ENCODE measurements around the gene MAGI2. TPM values are rescaled to one million over a fixed set of nuclear protein-coding genes. Genes with fewer than 3 reads are reported as not detected.

MAGI2 gene
- total RNA-seq, 2 experiments from 2014 or later, result 0.14 to 0.31 TPM

DNA sequence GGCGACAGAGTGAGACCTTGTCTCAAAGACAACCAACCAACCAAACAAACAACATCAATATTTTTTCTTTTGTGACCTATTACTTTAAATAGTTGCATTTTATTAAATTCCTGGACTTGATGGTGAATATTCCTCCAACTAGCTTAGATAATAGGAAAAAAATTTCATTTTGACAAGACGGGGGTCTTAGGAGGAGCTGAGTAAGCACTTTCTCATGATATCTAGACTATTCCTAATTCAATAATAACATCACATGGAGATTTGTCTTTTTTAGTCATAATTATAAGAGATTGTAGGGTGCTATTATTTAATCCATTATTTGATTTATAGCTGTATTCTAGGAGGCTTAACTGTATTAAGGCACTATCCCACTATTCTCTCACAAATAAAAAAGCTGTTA is 952.4 kb downstream of the MAGI2 start:
- no peaks in the 10 kb centered on the region for H3K4me1 Mint-ChIP-seq
- no peak for DNase-seq
- H3K27ac Mint-ChIP-seq, result no peak overlapping the region
- no peaks in the 10 kb centered on the region for H3K27me3 Mint-ChIP-seq
- H3K36me3 Mint-ChIP-seq, result no peaks in the 10 kb centered on the region
- peaks cover 5% of the 10 kb centered on the region for H3K9me3 Mint-ChIP-seq
- no peak overlapping the region for H3K4me3 Mint-ChIP-seq

DNA sequence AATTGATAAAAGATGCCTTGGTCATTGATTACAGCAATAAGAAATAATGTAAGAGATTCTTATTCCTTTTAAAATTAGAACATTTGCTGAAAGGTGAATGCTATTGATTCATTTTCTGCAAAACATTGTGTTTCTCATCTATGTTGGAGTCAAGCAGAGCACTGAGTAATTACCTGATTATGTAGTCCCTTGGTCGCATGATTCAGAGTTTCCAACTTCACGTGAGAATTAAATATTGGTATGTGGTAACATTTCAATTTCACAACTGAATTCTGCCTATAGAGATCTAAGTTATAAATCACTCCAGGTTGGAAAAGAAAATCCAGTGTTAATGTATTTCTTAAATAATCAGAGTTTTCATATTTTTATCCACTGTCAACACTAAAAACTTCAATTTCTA is 953.5 kb downstream of the MAGI2 start:
- Mint-ChIP-seq H3K4me3 (no peak overlapping the region), H3K27ac (no peak overlapping the region), H3K36me3 (no peaks in the 10 kb centered on the region), H3K4me1 (no peaks in the 10 kb centered on the region), H3K27me3 (no peaks in the 10 kb centered on the region), H3K9me3 (peaks cover 5% of the 10 kb centered on the region)
- DNase-seq, result no peak

DNA sequence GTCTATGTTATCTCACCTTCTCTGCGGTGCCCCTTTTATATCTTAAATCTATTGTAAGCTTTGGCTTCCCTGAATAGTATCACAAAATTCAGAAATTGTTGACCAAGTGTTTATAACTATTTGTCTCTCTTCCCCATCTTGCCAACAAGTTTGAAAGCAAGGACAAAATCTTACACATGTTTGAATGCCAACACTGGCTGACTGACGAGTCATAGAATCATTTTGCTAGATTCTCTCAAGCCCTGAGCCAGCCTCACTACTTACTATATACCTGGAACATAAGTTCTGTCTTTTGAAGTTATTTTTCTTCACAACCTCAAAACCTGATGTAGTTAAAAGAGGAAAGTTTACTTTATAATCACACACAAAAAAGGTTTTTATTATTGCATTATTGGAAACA is 954.2 kb downstream of the MAGI2 start:
- Mint-ChIP-seq H3K4me1 (no peaks in the 10 kb centered on the region), H3K9me3 (peaks cover 5% of the 10 kb centered on the region), H3K27me3 (no peaks in the 10 kb centered on the region), H3K36me3 (no peaks in the 10 kb centered on the region), H3K4me3 (no peak overlapping the region), H3K27ac (no peak overlapping the region)
- no peak for DNase-seq

DNA sequence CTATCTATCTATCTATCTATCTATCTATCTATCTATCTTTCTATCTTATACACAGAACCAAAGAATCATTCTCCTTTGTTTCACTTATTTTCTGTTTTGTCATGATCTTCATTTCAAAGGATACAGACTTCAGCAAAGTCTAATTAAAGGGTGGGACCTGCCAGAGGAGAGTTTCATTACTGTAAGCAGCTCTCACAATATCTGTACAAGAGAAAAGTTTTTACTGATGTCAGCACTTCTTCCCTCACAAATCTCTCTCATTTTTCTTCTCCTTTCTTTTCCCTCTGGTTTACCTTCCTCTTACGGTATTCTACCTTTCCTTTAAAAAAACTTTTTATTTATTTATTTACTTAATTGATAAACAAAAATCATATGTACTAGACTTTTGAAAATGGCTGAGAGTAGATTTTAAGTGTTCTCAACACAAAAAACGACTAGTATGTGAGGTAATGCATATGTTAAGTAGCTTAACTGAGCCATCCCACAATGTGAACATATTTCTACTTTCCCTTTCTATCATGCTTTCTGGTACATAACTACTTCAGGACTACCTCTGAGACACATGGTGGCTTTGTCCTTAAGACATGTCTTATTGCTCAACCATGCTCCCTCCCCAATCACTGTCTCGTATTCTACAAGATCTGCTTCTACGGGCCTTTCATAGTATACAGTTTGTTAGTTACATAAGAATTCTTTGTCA is 955.6 kb downstream of the MAGI2 start:
- DNase-seq, result no peak
- H3K4me3 Mint-ChIP-seq, result no peak overlapping the region
- no peaks in the 10 kb centered on the region for H3K4me1 Mint-ChIP-seq
- H3K27me3 Mint-ChIP-seq, result no peaks in the 10 kb centered on the region
- peaks cover 5% of the 10 kb centered on the region for H3K9me3 Mint-ChIP-seq
- H3K36me3 Mint-ChIP-seq, result no peaks in the 10 kb centered on the region
- no peak overlapping the region for H3K27ac Mint-ChIP-seq

DNA sequence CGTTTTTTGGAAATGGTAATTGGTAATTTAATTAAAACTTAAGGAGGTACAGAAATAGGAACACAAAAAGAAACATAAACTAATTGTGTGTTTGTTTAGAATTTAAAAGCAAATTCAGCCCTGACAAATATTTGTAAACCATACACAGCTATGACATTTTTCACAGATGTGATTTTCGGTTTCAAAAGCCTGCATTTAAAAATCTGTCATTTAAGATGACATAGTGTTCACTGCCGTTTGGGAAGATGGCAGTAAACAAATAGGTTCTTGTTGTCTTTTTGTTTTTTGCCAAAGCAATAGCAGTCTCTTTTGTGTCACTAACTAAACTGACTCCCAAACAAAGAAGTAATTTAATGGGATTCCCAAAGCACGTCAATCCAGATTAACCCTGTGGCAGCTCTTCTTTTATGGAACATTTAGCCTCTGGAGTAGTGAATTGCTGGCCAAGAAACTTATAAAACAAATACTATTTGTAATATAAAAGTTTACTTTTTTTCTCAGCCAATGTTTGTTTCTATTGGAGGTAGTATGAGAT is 957.3 kb downstream of the MAGI2 start:
- no peak overlapping the region for H3K27ac Mint-ChIP-seq
- no peak for DNase-seq
- no peak overlapping the region for H3K4me3 Mint-ChIP-seq
- H3K4me1 Mint-ChIP-seq, result no peaks in the 10 kb centered on the region
- H3K9me3 Mint-ChIP-seq, result peaks cover 2% of the 10 kb centered on the region
- H3K27me3 Mint-ChIP-seq, result no peaks in the 10 kb centered on the region
- H3K36me3 Mint-ChIP-seq, result no peaks in the 10 kb centered on the region

GRCh38 chr7:78493401-78493800 is 960.1 kb downstream of the MAGI2 start:
- H3K27me3 Mint-ChIP-seq, result no peaks in the 10 kb centered on the region
- no peaks in the 10 kb centered on the region for H3K9me3 Mint-ChIP-seq
- H3K36me3 Mint-ChIP-seq, result no peaks in the 10 kb centered on the region
- no peak overlapping the region for H3K4me3 Mint-ChIP-seq
- DNase-seq, result no peak
- H3K4me1 Mint-ChIP-seq, result no peaks in the 10 kb centered on the region
- no peak overlapping the region for H3K27ac Mint-ChIP-seq

DNA sequence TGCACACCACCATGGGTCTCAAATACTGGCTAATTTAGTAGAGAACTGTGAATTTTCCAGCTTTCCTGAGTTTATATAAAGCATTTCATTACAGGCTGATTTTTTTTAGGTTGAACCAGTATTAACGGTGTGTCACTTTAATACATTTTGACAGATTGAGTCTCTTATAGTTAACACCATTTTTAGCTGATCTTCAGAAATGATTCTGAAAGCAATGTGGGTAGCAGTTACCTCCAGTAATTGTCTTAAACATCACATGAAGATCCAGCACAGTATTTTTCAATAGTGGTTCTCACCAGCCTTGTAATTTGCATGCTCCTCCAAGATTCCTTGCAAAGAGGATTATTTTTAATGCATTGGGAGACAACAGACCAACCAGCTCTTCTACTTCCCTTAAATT is 961.3 kb downstream of the MAGI2 start:
- no peaks in the 10 kb centered on the region for H3K9me3 Mint-ChIP-seq
- H3K27me3 Mint-ChIP-seq, result no peaks in the 10 kb centered on the region
- no peak overlapping the region for H3K27ac Mint-ChIP-seq
- DNase-seq, result no peak
- no peaks in the 10 kb centered on the region for H3K4me1 Mint-ChIP-seq
- H3K4me3 Mint-ChIP-seq, result no peak overlapping the region
- H3K36me3 Mint-ChIP-seq, result no peaks in the 10 kb centered on the region

- H3K9me3 Mint-ChIP-seq, result peaks cover 2% of the 10 kb centered on the region
- no peaks in the 10 kb centered on the region for H3K4me1 Mint-ChIP-seq
- no peaks in the 10 kb centered on the region for H3K36me3 Mint-ChIP-seq
- DNase-seq, result no peak
- H3K27me3 Mint-ChIP-seq, result peaks cover 4% of the 10 kb centered on the region
- no peak overlapping the region for H3K4me3 Mint-ChIP-seq
- H3K27ac Mint-ChIP-seq, result no peak overlapping the region
Observed at GRCh38 chr7:78490524-78490923, 962.9 kb downstream of the MAGI2 start.

DNA sequence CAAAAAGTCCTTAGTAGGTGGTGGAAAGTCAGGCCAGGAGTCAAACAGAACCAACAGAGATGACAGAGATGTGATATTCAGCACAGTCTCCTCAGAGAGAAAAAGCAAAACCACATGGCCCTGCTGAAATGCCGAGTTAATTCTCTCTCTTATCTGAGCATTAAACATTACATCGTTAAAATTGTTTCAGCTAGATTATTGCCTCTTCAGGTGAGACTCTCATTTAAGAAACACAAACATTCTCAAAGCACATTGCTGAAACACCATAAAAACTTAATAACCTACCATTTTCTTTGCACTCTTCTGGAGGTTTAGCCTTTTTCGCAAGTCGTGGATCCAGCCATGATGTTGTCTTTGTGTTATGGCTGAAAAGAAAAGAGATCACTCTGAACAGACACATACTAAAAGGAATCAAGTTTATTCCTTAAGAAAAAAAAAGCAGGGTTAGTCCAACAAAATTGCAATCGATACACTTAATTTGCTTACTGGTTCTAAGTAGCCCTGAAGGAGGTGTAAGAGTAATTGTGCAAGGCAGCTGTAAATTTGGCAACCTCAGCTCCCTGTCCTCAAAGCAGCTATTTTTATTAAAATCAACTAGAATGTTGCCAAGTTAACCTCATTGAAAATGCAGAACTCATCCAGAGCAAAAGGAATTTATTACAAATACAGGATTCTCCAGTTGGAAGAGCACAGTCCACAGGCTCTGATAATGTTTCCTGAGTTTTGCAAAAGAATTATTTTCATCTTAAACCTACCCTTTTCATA is 963.8 kb downstream of the MAGI2 start:
- H3K36me3 Mint-ChIP-seq, result no peaks in the 10 kb centered on the region
- no peak overlapping the region for H3K4me3 Mint-ChIP-seq
- H3K4me1 Mint-ChIP-seq, result no peaks in the 10 kb centered on the region
- H3K9me3 Mint-ChIP-seq, result peaks cover 2% of the 10 kb centered on the region
- H3K27me3 Mint-ChIP-seq, result peaks cover 4% of the 10 kb centered on the region
- DNase-seq, result no peak
- no peak overlapping the region for H3K27ac Mint-ChIP-seq

DNA sequence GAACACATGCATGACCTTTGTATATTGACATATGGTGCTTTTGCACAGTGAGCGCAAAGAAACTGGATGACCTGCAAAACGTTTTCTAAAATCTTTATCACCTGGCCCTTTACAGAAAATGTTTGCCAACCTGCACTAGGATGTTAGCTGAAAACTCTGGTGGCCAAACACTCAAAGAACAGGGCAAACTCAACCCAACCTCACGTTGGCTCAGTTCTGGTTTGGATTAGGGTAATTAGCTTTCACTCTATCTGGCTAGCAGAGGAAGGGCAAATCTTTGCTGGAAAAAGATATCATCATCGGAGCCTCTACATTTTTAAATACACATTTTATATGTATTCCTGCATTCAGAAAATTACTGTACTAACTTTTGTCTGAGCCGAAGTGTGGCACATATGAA is 966.0 kb downstream of the MAGI2 start:
- Mint-ChIP-seq H3K27me3 (peaks cover 4% of the 10 kb centered on the region), H3K27ac (no peak overlapping the region), H3K4me3 (no peak overlapping the region), H3K4me1 (no peaks in the 10 kb centered on the region), H3K36me3 (no peaks in the 10 kb centered on the region), H3K9me3 (peaks cover 2% of the 10 kb centered on the region)
- no peak for DNase-seq

- Mint-ChIP-seq H3K36me3 (no peaks in the 10 kb centered on the region), H3K27ac (no peak overlapping the region), H3K27me3 (no peaks in the 10 kb centered on the region), H3K4me1 (no peaks in the 10 kb centered on the region), H3K9me3 (no peaks in the 10 kb centered on the region), H3K4me3 (no peak overlapping the region)
- DNase-seq, result no peak
Observed at GRCh38 chr7:78479348-78479747, 974.1 kb downstream of the MAGI2 start.

GRCh38 chr7:78476851-78477405 is 976.5 kb downstream of the MAGI2 start:
- no peak for DNase-seq
- Mint-ChIP-seq H3K4me3 (no peak overlapping the region), H3K27me3 (no peaks in the 10 kb centered on the region), H3K9me3 (no peaks in the 10 kb centered on the region), H3K4me1 (no peaks in the 10 kb centered on the region), H3K36me3 (no peaks in the 10 kb centered on the region), H3K27ac (no peak overlapping the region)

GRCh38 chr7:78473571-78474301 is 979.7 kb downstream of the MAGI2 start:
- Mint-ChIP-seq H3K27me3 (no peaks in the 10 kb centered on the region), H3K4me1 (no peaks in the 10 kb centered on the region), H3K36me3 (no peaks in the 10 kb centered on the region), H3K27ac (no peak overlapping the region), H3K4me3 (no peak overlapping the region), H3K9me3 (no peaks in the 10 kb centered on the region)
- DNase-seq, result no peak

- Mint-ChIP-seq H3K27me3 (no peaks in the 10 kb centered on the region), H3K4me3 (no peak overlapping the region), H3K36me3 (no peaks in the 10 kb centered on the region), H3K9me3 (no peaks in the 10 kb centered on the region), H3K27ac (no peak overlapping the region), H3K4me1 (no peaks in the 10 kb centered on the region)
- no peak for DNase-seq
Observed at GRCh38 chr7:78473021-78473420, 980.4 kb downstream of the MAGI2 start.

- H3K27me3 Mint-ChIP-seq, result no peaks in the 10 kb centered on the region
- no peak overlapping the region for H3K4me3 Mint-ChIP-seq
- no peak overlapping the region for H3K27ac Mint-ChIP-seq
- H3K9me3 Mint-ChIP-seq, result no peaks in the 10 kb centered on the region
- H3K4me1 Mint-ChIP-seq, result no peaks in the 10 kb centered on the region
- H3K36me3 Mint-ChIP-seq, result no peaks in the 10 kb centered on the region
- DNase-seq, result no peak
Observed at GRCh38 chr7:78472519-78472918, 980.9 kb downstream of the MAGI2 start.

Measured in activated naive CD8-positive, alpha-beta T cell treated with anti-CD3 and anti-CD28 coated beads for 36 hours (primary cell).